ENCODE measurements around the gene SH2B2.

DNA sequence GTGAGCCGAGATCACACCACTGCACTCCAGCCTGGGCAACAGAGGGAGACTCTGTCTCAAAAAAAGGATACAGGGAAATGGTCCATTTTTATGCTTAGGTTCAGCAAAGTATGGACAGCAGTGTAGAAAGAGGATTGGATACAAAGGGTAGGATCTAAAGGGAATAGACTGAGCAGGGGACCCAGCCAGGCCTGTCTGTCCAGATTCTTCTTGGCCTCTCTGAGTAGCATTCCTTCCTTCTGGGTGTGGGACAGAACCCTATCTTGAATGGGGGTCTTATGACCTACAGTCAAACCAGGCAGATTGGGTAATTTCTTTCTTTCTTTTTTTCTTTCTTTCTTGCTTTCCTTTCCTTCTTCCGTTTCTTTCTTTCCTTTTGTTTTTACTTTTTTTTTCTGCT lies 25.6 kb downstream of the SH2B2 start:
- TF ChIP-seq, protein P1, sequence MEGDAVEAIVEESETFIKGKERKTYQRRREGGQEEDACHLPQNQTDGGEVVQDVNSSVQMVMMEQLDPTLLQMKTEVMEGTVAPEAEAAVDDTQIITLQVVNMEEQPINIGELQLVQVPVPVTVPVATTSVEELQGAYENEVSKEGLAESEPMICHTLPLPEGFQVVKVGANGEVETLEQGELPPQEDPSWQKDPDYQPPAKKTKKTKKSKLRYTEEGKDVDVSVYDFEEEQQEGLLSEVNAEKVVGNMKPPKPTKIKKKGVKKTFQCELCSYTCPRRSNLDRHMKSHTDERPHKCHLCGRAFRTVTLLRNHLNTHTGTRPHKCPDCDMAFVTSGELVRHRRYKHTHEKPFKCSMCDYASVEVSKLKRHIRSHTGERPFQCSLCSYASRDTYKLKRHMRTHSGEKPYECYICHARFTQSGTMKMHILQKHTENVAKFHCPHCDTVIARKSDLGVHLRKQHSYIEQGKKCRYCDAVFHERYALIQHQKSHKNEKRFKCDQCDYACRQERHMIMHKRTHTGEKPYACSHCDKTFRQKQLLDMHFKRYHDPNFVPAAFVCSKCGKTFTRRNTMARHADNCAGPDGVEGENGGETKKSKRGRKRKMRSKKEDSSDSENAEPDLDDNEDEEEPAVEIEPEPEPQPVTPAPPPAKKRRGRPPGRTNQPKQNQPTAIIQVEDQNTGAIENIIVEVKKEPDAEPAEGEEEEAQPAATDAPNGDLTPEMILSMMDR (conservative IDR thresholded peaks at IDR 0.05), result no peak
- no peak for TF ChIP-seq ZFX (IDR thresholded peaks at IDR 0.05)

Measured in C4-2B (cell line).